ENCODE results near the gene DIPK1B. TPM values are rescaled to one million over a fixed set of nuclear protein-coding genes. Genes with fewer than 3 reads are reported as not detected.

The DIPK1B gene
- total RNA-seq, 6 experiments from 2014 or later: not detected

- DNase-seq: no peak
- H3K4me1 Mint-ChIP-seq (ENCODE audit: low read depth): no peaks in the 10 kb centered on the region
- TF ChIP-seq CTCF (IDR thresholded peaks at IDR 0.05): no peak
- H3K4me3 Mint-ChIP-seq: no peak overlapping the region
- H3K36me3 Mint-ChIP-seq (ENCODE audit: low read depth): no peaks in the 10 kb centered on the region
- H3K27ac Mint-ChIP-seq: no peak overlapping the region
- H3K27me3 Mint-ChIP-seq (ENCODE audit: insufficient read depth): no peaks in the 10 kb centered on the region; the same call in 1 of the 2 replicates
- H3K9me3 Mint-ChIP-seq: no peaks in the 10 kb centered on the region
These were observed 32.9 kb upstream of the DIPK1B start for GRCh38 chr9:136679431-136679941.

GRCh38 chr9:136681029-136681428, 31.3 kb upstream of the DIPK1B start:
- Mint-ChIP-seq H3K4me3 (no peak overlapping the region), H3K27me3 (ENCODE audit: insufficient read depth) (no peaks in the 10 kb centered on the region; the same call in 1 of the 2 replicates), H3K4me1 (ENCODE audit: low read depth) (peaks cover 3% of the 10 kb centered on the region; the same call in 1 of the 2 replicates), H3K36me3 (ENCODE audit: low read depth) (no peaks in the 10 kb centered on the region), H3K9me3 (no peaks in the 10 kb centered on the region), H3K27ac (no peak overlapping the region)
- no peak for DNase-seq
- TF ChIP-seq CTCF (IDR thresholded peaks at IDR 0.05): no peak

GRCh38 chr9:136681945-136682699, 30.2 kb upstream of the DIPK1B start:
- H3K27me3 Mint-ChIP-seq (ENCODE audit: insufficient read depth): no peaks in the 10 kb centered on the region; the same call in 1 of the 2 replicates
- DNase-seq: no peak
- H3K27ac Mint-ChIP-seq: no peak overlapping the region
- peaks cover 6% of the 10 kb centered on the region; the same call in 1 of the 2 replicates for H3K4me1 Mint-ChIP-seq (ENCODE audit: low read depth)
- no peaks in the 10 kb centered on the region for H3K36me3 Mint-ChIP-seq (ENCODE audit: low read depth)
- H3K4me3 Mint-ChIP-seq: no peak overlapping the region
- no peak for TF ChIP-seq CTCF (IDR thresholded peaks at IDR 0.05)
- H3K9me3 Mint-ChIP-seq: no peaks in the 10 kb centered on the region

- TF ChIP-seq CTCF (IDR thresholded peaks at IDR 0.05): no peak
- no peak for DNase-seq
- no peak overlapping the region for H3K27ac Mint-ChIP-seq
- no peaks in the 10 kb centered on the region for H3K36me3 Mint-ChIP-seq (ENCODE audit: low read depth)
- no peaks in the 10 kb centered on the region; the same call in 1 of the 2 replicates for H3K27me3 Mint-ChIP-seq (ENCODE audit: insufficient read depth)
- no peak overlapping the region for H3K4me3 Mint-ChIP-seq
- no peaks in the 10 kb centered on the region for H3K9me3 Mint-ChIP-seq
- H3K4me1 Mint-ChIP-seq (ENCODE audit: low read depth): peaks cover 6% of the 10 kb centered on the region; the same call in 1 of the 2 replicates
These were observed 29.7 kb upstream of the DIPK1B start for GRCh38 chr9:136682710-136683109.

GRCh38 chr9:136683173-136683745, 29.1 kb upstream of the DIPK1B start:
- TF ChIP-seq CTCF (IDR thresholded peaks at IDR 0.05): no peak
- no peak overlapping the region for H3K27ac Mint-ChIP-seq

More at GRCh38 chr9:136683173-136683745, 29.1 kb upstream of the DIPK1B start:
- no peak for DNase-seq
- no peaks in the 10 kb centered on the region for H3K9me3 Mint-ChIP-seq
- H3K27me3 Mint-ChIP-seq (ENCODE audit: insufficient read depth): no peaks in the 10 kb centered on the region; the same call in 1 of the 2 replicates
- H3K4me3 Mint-ChIP-seq: no peak overlapping the region
- H3K4me1 Mint-ChIP-seq (ENCODE audit: low read depth): peaks cover 6% of the 10 kb centered on the region; the same call in 1 of the 2 replicates
- H3K36me3 Mint-ChIP-seq (ENCODE audit: low read depth): no peaks in the 10 kb centered on the region
